Measurements from ENCODE around the gene LGALS14. TPM values are rescaled to one million over a fixed set of nuclear protein-coding genes. Genes with fewer than 3 reads are reported as not detected.

Gene LGALS14
- total RNA-seq (2013): not detected
- polyA plus RNA-seq (not detected), polyA minus RNA-seq (not detected in 2 replicates), total RNA-seq (0 to 0.81 (median 0) reads per million in 11 experiments)

- Histone ChIP-seq H3K4me2 (replicated peaks; ENCODE audit: extremely low read depth, low read length, poor library complexity, severe bottlenecking) (no peak within 1 kb of the TSS), H2AFZ (ENCODE audit: insufficient read depth, low read depth, low read length, poor library complexity, severe bottlenecking) (no peak within 1 kb of the TSS)
Measured at GRCh38 chr19:39704181-39705044, at the start of gene LGALS14. Gene LGALS14, plus strand, starts transcription at chr19:39704481. Its CDS starts 48 bp downstream, at chr19:39704529.

GRCh38 chr19:39655613-39656012, 48.7 kb upstream of the LGALS14 start, which contains the start of gene LGALS16:
Gene LGALS16, plus strand, starts transcription at chr19:39655913. Its CDS starts 49 bp downstream, at chr19:39655962.
- Histone ChIP-seq H4K20me1 (ENCODE audit: insufficient read depth, low read length) (no peaks in the 10 kb centered on the region), H3K36me3 (replicated peaks in 1 of 2; ENCODE audit: control insufficient read depth in 1 of 2, insufficient read depth in 2 of 2, low read length in 2 of 2) (no peaks in the 10 kb centered on the region), H3K4me2 (replicated peaks; ENCODE audit: extremely low read depth, low read length, poor library complexity, severe bottlenecking) (no peak within 1 kb of the TSS), H3K9ac (ENCODE audit: insufficient read depth, low read length, poor library complexity, severe bottlenecking) (no peak within 1 kb of the TSS), H3K27me3 (ENCODE audit: control insufficient read depth in 2 of 2, insufficient read depth in 2 of 2, low read length in 2 of 2) (no peaks in the 10 kb centered on the region), H2AFZ (ENCODE audit: insufficient read depth, low read depth, low read length, poor library complexity, severe bottlenecking) (no peak within 1 kb of the TSS), H3K4me1 (ENCODE audit: control insufficient read depth in 1 of 2, insufficient read depth in 2 of 2, low read length in 2 of 2) (no peaks in the 10 kb centered on the region), H3K79me2 (ENCODE audit: insufficient read depth, low read length) (no peaks in the 10 kb centered on the region), H3K27ac (ENCODE audit: low read depth in 1 of 2, low read length in 2 of 2) (no peak within 1 kb of the TSS), H3K4me3 (replicated peaks in 1 of 3; ENCODE audit: low read depth in 2 of 3, low read length in 3 of 3) (no peak within 1 kb of the TSS), H3K9me3 (replicated peaks in 1 of 2; ENCODE audit: control insufficient read depth in 1 of 2, insufficient read depth in 1 of 2, low read length in 2 of 2) (no peaks in the 10 kb centered on the region)
- Mint-ChIP-seq H3K9me3 (no peaks in the 10 kb centered on the region), H3K36me3 (no peaks in the 10 kb centered on the region), H3K4me1 (no peaks in the 10 kb centered on the region), H3K4me3 (no peak within 1 kb of the TSS), H3K27ac (no peak within 1 kb of the TSS), H3K27me3 (ENCODE audit: low read depth in 3 of 3) (peaks cover 3 to 11% (median 5%) of the 10 kb centered on the region in 3 donors)
- no peak for TF ChIP-seq CTCF (IDR thresholded peaks at IDR 0.05)
- no peak for DNase-seq
- intact Hi-C loops (cut with micrococcal nuclease): no loop called here
- WGBS (ENCODE audit: insufficient coverage): 29% methylated on average over 1 of the region's 3 CpGs

More at GRCh38 chr19:39704181-39705044, at the start of gene LGALS14:
- Histone ChIP-seq H3K27ac (ENCODE audit: low read depth in 1 of 2, low read length in 2 of 2) (no peak within 1 kb of the TSS), H3K9me3 (replicated peaks in 1 of 2; ENCODE audit: control insufficient read depth in 1 of 2, insufficient read depth in 1 of 2, low read length in 2 of 2) (no peaks in the 10 kb centered on the region), H4K20me1 (ENCODE audit: insufficient read depth, low read length) (no peaks in the 10 kb centered on the region), H3K9ac (ENCODE audit: insufficient read depth, low read length, poor library complexity, severe bottlenecking) (no peak within 1 kb of the TSS), H3K36me3 (replicated peaks in 1 of 2; ENCODE audit: control insufficient read depth in 1 of 2, insufficient read depth in 2 of 2, low read length in 2 of 2) (no peaks in the 10 kb centered on the region), H3K4me1 (ENCODE audit: control insufficient read depth in 1 of 2, insufficient read depth in 2 of 2, low read length in 2 of 2) (no peaks in the 10 kb centered on the region), H3K79me2 (ENCODE audit: insufficient read depth, low read length) (no peaks in the 10 kb centered on the region), H3K27me3 (ENCODE audit: control insufficient read depth in 2 of 2, insufficient read depth in 2 of 2, low read length in 2 of 2) (no peaks in the 10 kb centered on the region), H3K4me3 (replicated peaks in 1 of 3; ENCODE audit: low read depth in 2 of 3, low read length in 3 of 3) (no peak within 1 kb of the TSS)
- Mint-ChIP-seq H3K4me1 (peaks cover 2% of the 10 kb centered on the region), H3K27ac (no peak within 1 kb of the TSS), H3K36me3 (no peaks in the 10 kb centered on the region), H3K4me3 (no peak within 1 kb of the TSS), H3K9me3 (peaks cover 0 to 3% (median 0%) of the 10 kb centered on the region in 7 donors), H3K27me3 (ENCODE audit: low read depth in 3 of 3) (peaks cover 3 to 7% (median 3%) of the 10 kb centered on the region in 3 donors)
- intact Hi-C loops (cut with micrococcal nuclease): no loop called here
- TF ChIP-seq CTCF (IDR thresholded peaks at IDR 0.05): no peak
- WGBS (ENCODE audit: insufficient coverage): 74% methylated on average over 3 of the region's 6 CpGs
- DNase-seq: no peak
